GM10266 (cell line): ENCODE measurements around the gene GRIA2.
A peak's percentile ranks its signal among the peaks of the same experiment; 100 is the strongest.
"Not testable (repeated sequence)": the region's sequence is repeated elsewhere in the genome, so short reads cannot be mapped to it uniquely, and the experiment has no call there.

ENCODE experiments used
- DNase-seq: peaks from one replicate; pipeline ENCODE4 v3.0.0; 2012; ENCODE audit errors: extremely low spot score
- CTCF ChIP-seq: IDR thresholded peaks from 2 replicates; pipeline ENCODE4 v1.5.1; 2012; ENCODE audit warnings: mild to moderate bottlenecking, low read depth; ENCODE audit not compliant: control insufficient read depth, insufficient read depth; ENCODE audit errors: missing control alignments

The GRIA2 gene

GRCh38 chr4:157220371-157220881 is at the start of gene GRIA2:
Gene GRIA2, plus strand, starts transcription at chr4:157220728. Its CDS starts 315 bp downstream, at chr4:157221043.
- no peak for TF ChIP-seq CTCF
- DNase-seq = peak; percentile 62

- DNase-seq = no peak
- no peak for TF ChIP-seq CTCF
Measured at GRCh38 chr4:157172011-157172410, 48.5 kb upstream of the GRIA2 start.

DNA sequence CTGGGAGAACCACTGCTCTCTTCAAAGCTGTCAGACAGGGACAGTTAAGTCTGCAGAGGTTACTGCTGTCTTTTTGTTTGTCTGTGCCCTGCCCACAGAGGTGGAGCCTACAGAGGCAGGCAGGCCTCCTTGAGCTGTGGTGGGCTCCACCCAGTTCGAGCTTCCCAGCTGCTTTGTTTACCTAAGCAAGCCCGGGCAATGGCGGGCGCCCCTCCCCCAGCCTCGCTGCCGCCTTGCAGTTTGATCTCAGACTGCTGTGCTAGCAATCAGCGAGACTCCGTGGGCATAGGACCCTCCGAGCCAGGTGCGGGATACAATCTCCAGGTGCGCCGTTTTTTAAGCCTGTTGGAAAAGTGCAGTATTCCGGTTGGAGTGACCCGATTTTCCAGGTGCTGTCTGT is 40.3 kb upstream of the GRIA2 start:
- DNase-seq = not testable (repeated sequence)

GRCh38 chr4:157184300-157184699 is 36.2 kb upstream of the GRIA2 start:
- no peak for DNase-seq
- no peak for TF ChIP-seq CTCF

- TF ChIP-seq CTCF = no peak
- DNase-seq = no peak
Measured at GRCh38 chr4:157185363-157185762, 35.2 kb upstream of the GRIA2 start.

DNA sequence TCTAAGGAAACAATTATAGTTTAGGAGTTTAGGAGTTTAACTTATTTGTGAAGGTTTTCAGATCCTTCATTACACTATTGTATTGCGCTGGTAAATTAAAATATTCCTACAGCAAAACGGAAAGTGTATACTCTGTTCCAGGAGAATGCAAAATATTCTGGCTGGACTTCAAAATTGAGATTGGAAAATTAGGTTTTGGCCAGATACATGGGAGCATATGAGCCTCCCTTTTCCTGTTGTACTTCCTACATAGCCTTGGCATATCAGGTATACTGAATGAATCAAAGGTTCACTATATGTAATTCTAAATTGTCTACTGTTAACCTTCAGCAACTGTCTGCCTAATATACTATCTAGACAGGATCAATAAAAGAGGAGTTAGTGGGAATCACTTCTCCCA is 25.2 kb upstream of the GRIA2 start:
- no peak for TF ChIP-seq CTCF
- no peak for DNase-seq

GRCh38 chr4:157196046-157196445 is 24.5 kb upstream of the GRIA2 start:
- TF ChIP-seq CTCF = no peak
- no peak for DNase-seq

GRCh38 chr4:157204634-157205244 is 15.8 kb upstream of the GRIA2 start:
- no peak for DNase-seq
- TF ChIP-seq CTCF = peak; percentile 54
